HCT116 (cell line): Measurements from ENCODE around the gene SRGAP3. TPM values are rescaled to one million over a fixed set of nuclear protein-coding genes. Genes with fewer than 3 reads are reported as not detected.

Experiments used
- ATAC-seq: fragments of 200-7000 bp; cut with Tn5 transposase; 2 replicates; pipeline ENCODE4 v1.9.1; 2020; ENCODE audit warnings: mild to moderate bottlenecking, moderate library complexity
- BruUV-seq: library from RNA; stranded (reverse); fragments of 400-500 nt; replicated peaks from 2 replicates; lab custom pipeline; 2021; lab: Mats Ljungman, UMichigan
- CTCF ChIA-PET: fragments of 300-600 bp; sonication (Branson Sonifier 250); formaldehyde crosslinking; loops from one replicate; lab custom pipeline; 2021; ENCODE audit warnings: antibody characterized with exemption; lab: Charles Lee
- POLR2A ChIA-PET: fragments of 300-600, 350-600 bp; sonication (Branson Sonifier 250); formaldehyde crosslinking; loops from one replicate; lab custom pipeline; 2021; ENCODE audit warnings: antibody characterized with exemption; lab: Charles Lee
- RAD21 ChIA-PET, 2 experiments: fragments of 300-600 bp; sonication (Branson Sonifier 250); formaldehyde crosslinking; loops; one replicate each; lab custom pipeline; 2023; ENCODE audit warnings: low total read pairs in 2 of 2; ENCODE audit not compliant: uncharacterized antibody in 2 of 2, unreplicated experiment in 2 of 2, low non-redundant PET in 1 of 2; lab: Charles Lee
- DNase-seq: peaks from one replicate; pipeline ENCODE4 v3.0.0-alpha.2; 2010; ENCODE audit warnings: low read depth, low spot score
- H2AFZ ChIP-seq: fragments of 200-600 bp; shearing (Covaris generic), sonication (generic); 2 replicates; pipeline ENCODE4 v1.6.1; 2017; ENCODE audit warnings: low read depth, mixed run types, mixed read lengths, antibody characterized with exemption, low read length; ENCODE audit not compliant: poor library complexity, severe bottlenecking
- H3K27ac ChIP-seq: 2 replicates; pipeline ENCODE4 v1.5.1; 2012; ENCODE audit warnings: low read depth, low read length
- H3K27me3 ChIP-seq: fragments of 200-600 bp; sonication (generic); 2 replicates; pipeline ENCODE4 v1.6.1; 2016; ENCODE audit warnings: mixed run types, low read length, mixed read lengths; ENCODE audit not compliant: insufficient read depth
- H3K36me3 ChIP-seq, 2 experiments: fragments of 200-500 bp in 1 of 2; fragments of 200-600 bp in 1 of 2; sonication (Bioruptor generic) in 1 of 2; sonication (generic) in 1 of 2; 2 replicates each; pipeline versions ENCODE4 v1.5.1 to v1.6.1; 2014 to 2016; ENCODE audit warnings: low read length in 2 of 2, inconsistent platforms in 1 of 2, mixed read lengths in 1 of 2, mixed run types in 1 of 2; ENCODE audit not compliant: insufficient read depth in 2 of 2, control insufficient read depth in 1 of 2
- H3K4me1 ChIP-seq, 2 experiments: fragments of 200-600 bp in 1 of 2; sonication (generic) in 1 of 2; 2 replicates each; pipeline versions ENCODE4 v1.5.1 to v1.6.1; 2012 to 2017; ENCODE audit warnings: low read length in 2 of 2, inconsistent platforms in 1 of 2, mild to moderate bottlenecking in 1 of 2, mixed read lengths in 1 of 2, mixed run types in 1 of 2, moderate library complexity in 1 of 2; ENCODE audit not compliant: insufficient read depth in 2 of 2, control insufficient read depth in 1 of 2
- H3K4me2 ChIP-seq: fragments of 200-600 bp; sonication (generic); 2 replicates; pipeline ENCODE4 v1.6.1; 2017; ENCODE audit warnings: mixed run types, low read length, mixed read lengths
- H3K4me3 ChIP-seq, 2 experiments: fragments of 200-600 bp in 1 of 2; sonication (generic) in 1 of 2; replicated peaks in 1 of 2; 2 replicates each; pipeline ENCODE4 v1.5.1; 2011 to 2016; ENCODE audit warnings: low read length in 2 of 2, control low read depth in 1 of 2, low read depth in 1 of 2, mild to moderate bottlenecking in 1 of 2, mixed read lengths in 1 of 2, mixed run types in 1 of 2
- H3K79me2 ChIP-seq: fragments of 200-600 bp; sonication (generic); 2 replicates; pipeline ENCODE4 v1.6.1; 2017; ENCODE audit warnings: mild to moderate bottlenecking, mixed run types, low read length, moderate library complexity, mixed read lengths; ENCODE audit not compliant: insufficient read depth
- H3K9ac ChIP-seq: fragments of 200-600 bp; sonication (generic); 2 replicates; pipeline ENCODE4 v1.6.1; 2016; ENCODE audit warnings: low read length, mixed read lengths
- H3K9me2 ChIP-seq: fragments of 200-600 bp; sonication (generic), shearing (Covaris generic); 2 replicates; pipeline ENCODE4 v1.6.1; 2017; ENCODE audit warnings: mixed run types, mild to moderate bottlenecking, moderate library complexity; ENCODE audit not compliant: insufficient read depth
- H3K9me3 ChIP-seq, 2 experiments: fragments of 200-500 bp in 1 of 2; fragments of 200-600 bp in 1 of 2; sonication (Bioruptor generic) in 1 of 2; sonication (generic) in 1 of 2; 2 replicates each; pipeline ENCODE4 v1.6.1; 2014 to 2017; ENCODE audit warnings: low read length in 2 of 2, mixed read lengths in 2 of 2, inconsistent platforms in 1 of 2, low read depth in 1 of 2, mild to moderate bottlenecking in 1 of 2, mixed run types in 1 of 2, moderate library complexity in 1 of 2; ENCODE audit not compliant: control insufficient read depth in 1 of 2, insufficient read depth in 1 of 2
- H4K20me1 ChIP-seq: fragments of 200-600 bp; sonication (generic), shearing (Covaris generic); 2 replicates; pipeline ENCODE4 v1.6.1; 2017; ENCODE audit warnings: mixed run types, mild to moderate bottlenecking, moderate library complexity; ENCODE audit not compliant: insufficient read depth
- CEBPB ChIP-seq: IDR thresholded peaks from 2 replicates; pipeline ENCODE4 v1.6.1; 2012; ENCODE audit warnings: low read depth
- EGR1 ChIP-seq: IDR thresholded peaks from 2 replicates; pipeline ENCODE4 v1.6.1; 2012; ENCODE audit warnings: low read depth
- ELF1 ChIP-seq: IDR thresholded peaks from 2 replicates; pipeline ENCODE4 v1.6.1; 2012; ENCODE audit warnings: low read depth, borderline replicate concordance
- EZH2phosphoT487 ChIP-seq: fragments of 200-600 bp; IDR thresholded peaks from 2 replicates; pipeline ENCODE4 v1.6.1; 2018; ENCODE audit warnings: antibody characterized with exemption, borderline replicate concordance
- FOSL1 ChIP-seq: IDR thresholded peaks from 2 replicates; pipeline ENCODE4 v1.6.1; 2012; ENCODE audit warnings: low read depth
- JUND ChIP-seq: IDR thresholded peaks from 2 replicates; pipeline ENCODE4 v1.6.1; 2012
- POLR2AphosphoS5 ChIP-seq: IDR thresholded peaks from 2 replicates; pipeline ENCODE4 v1.6.1; 2011; ENCODE audit warnings: mild to moderate bottlenecking, low read depth, low read length, moderate library complexity
- RAD21 ChIP-seq: IDR thresholded peaks from 2 replicates; pipeline ENCODE4 v1.6.1; 2012; ENCODE audit warnings: low read depth, mild to moderate bottlenecking
- SIN3A ChIP-seq: IDR thresholded peaks from 2 replicates; pipeline ENCODE4 v1.6.1; 2012; ENCODE audit warnings: low read depth
- SP1 ChIP-seq: IDR thresholded peaks from 2 replicates; pipeline ENCODE4 v1.6.1; 2012; ENCODE audit warnings: low read depth
- SRF ChIP-seq: IDR thresholded peaks from 2 replicates; pipeline ENCODE4 v1.6.1; 2012; ENCODE audit warnings: low read depth
- YY1 ChIP-seq: IDR thresholded peaks from 2 replicates; pipeline ENCODE4 v1.6.1; 2011; ENCODE audit warnings: low read length, low read depth, moderate library complexity, mild to moderate bottlenecking; ENCODE audit not compliant: insufficient replicate concordance; ENCODE audit errors: extremely low read depth
- ZFX ChIP-seq: fragments of 450-650 bp; IDR thresholded peaks from 2 replicates; pipeline ENCODE4 v1.6.1; 2017
- ZNF274 ChIP-seq: fragments of 200-500 bp; sonication (Bioruptor generic); IDR thresholded peaks from 2 replicates; pipeline ENCODE4 v1.6.1; 2014; ENCODE audit warnings: mild to moderate bottlenecking, low read depth, low read length, inconsistent platforms
- intact Hi-C: fragments of 100-400 bp; cut with micrococcal nuclease; formaldehyde crosslinking; loops from 2 replicates; pipeline ENCODE4 v1.10.0; 2022
- total RNA-seq: library from RNA; stranded (reverse); gene quantifications from one replicate; pipeline ENCODE4 v1.2.1, GENCODE V29; 2021; ENCODE audit not compliant: unreplicated experiment
- TF ChIP-seq, protein P1 (sequence below): IDR thresholded peaks from 2 replicates; pipeline ENCODE4 v1.6.1; 2012; ENCODE audit warnings: low read depth
- TF ChIP-seq, protein P2 (sequence below): IDR thresholded peaks from 2 replicates; pipeline ENCODE4 v1.6.1; 2012
- TF ChIP-seq, protein P3 (sequence below): IDR thresholded peaks from 2 replicates; pipeline ENCODE4 v1.6.1; 2011; ENCODE audit warnings: mild to moderate bottlenecking, low read length, moderate library complexity; ENCODE audit not compliant: insufficient replicate concordance; ENCODE audit errors: extremely low read depth
- TF ChIP-seq, protein P4 (sequence below), 3 experiments: fragments of 200-600 bp in 1 of 3; sonication (generic) in 1 of 3; IDR thresholded peaks in 2 of 3; conservative IDR thresholded peaks in 1 of 3; 2 replicates each; pipeline ENCODE4 v1.5.1; 2012 to 2017; ENCODE audit warnings: low read depth in 2 of 3, low read length in 2 of 3, antibody characterized with exemption in 1 of 3, borderline replicate concordance in 1 of 3, control low read depth in 1 of 3, mild to moderate bottlenecking in 1 of 3, mixed read lengths in 1 of 3, mixed run types in 1 of 3, moderate library complexity in 1 of 3; ENCODE audit not compliant: insufficient read depth in 1 of 3
- TF ChIP-seq, protein P5 (sequence below): IDR thresholded peaks from 2 replicates; pipeline ENCODE4 v1.6.1; 2012

SRGAP3 gene
- total RNA-seq, 1 experiment from 2014 or later: 8.3 TPM

DNA sequence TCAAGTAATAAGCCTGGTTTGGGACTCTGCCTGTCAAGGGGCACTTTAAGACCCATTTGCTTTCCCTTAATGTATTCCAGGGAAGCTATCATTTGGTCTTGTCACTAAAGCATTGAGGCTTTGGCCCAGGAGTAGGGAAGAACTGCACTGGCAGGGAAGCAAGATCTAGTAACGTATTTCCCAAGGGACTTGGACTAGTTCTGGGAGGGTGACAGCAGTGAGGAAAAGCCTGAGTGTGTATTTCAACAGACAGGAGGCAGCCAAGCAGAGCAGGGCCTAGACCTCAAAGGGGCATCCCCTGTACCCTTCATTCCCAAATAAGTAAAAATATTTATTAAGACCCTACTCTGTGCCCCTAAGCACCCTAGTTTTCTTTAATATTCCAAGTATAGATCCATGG lies 92.8 kb downstream of the SRGAP3 start:
- Histone ChIP-seq H2AFZ (no peak overlapping the region), H4K20me1 (no peaks in the 10 kb centered on the region), H3K4me1 (peaks cover 0 to under 1% of the 10 kb centered on the region in 2 experiments; a peak in 1 of 4 replicates), H3K4me2 (no peak overlapping the region), H3K9me2 (no peaks in the 10 kb centered on the region), H3K36me3 (no peaks in the 10 kb centered on the region), H3K27me3 (no peaks in the 10 kb centered on the region), H3K27ac (no peak overlapping the region), H3K4me3 (no peak overlapping the region), H3K9me3 (no peaks in the 10 kb centered on the region), H3K79me2 (no peaks in the 10 kb centered on the region), H3K9ac (no peak overlapping the region)
- intact Hi-C loops: no loop called here
- ATAC-seq (no peak), DNase-seq (no peak)
- ChIA-PET RAD21 (no interaction called here), POLR2A (no interaction called here), CTCF (no interaction called here)
- no TSS peak for BruUV-seq
- TF ChIP-seq RAD21: no peak
- TF ChIP-seq SRF: no peak
- TF ChIP-seq ZNF274: no peak
- no peak for TF ChIP-seq SP1
- TF ChIP-seq, protein P1, sequence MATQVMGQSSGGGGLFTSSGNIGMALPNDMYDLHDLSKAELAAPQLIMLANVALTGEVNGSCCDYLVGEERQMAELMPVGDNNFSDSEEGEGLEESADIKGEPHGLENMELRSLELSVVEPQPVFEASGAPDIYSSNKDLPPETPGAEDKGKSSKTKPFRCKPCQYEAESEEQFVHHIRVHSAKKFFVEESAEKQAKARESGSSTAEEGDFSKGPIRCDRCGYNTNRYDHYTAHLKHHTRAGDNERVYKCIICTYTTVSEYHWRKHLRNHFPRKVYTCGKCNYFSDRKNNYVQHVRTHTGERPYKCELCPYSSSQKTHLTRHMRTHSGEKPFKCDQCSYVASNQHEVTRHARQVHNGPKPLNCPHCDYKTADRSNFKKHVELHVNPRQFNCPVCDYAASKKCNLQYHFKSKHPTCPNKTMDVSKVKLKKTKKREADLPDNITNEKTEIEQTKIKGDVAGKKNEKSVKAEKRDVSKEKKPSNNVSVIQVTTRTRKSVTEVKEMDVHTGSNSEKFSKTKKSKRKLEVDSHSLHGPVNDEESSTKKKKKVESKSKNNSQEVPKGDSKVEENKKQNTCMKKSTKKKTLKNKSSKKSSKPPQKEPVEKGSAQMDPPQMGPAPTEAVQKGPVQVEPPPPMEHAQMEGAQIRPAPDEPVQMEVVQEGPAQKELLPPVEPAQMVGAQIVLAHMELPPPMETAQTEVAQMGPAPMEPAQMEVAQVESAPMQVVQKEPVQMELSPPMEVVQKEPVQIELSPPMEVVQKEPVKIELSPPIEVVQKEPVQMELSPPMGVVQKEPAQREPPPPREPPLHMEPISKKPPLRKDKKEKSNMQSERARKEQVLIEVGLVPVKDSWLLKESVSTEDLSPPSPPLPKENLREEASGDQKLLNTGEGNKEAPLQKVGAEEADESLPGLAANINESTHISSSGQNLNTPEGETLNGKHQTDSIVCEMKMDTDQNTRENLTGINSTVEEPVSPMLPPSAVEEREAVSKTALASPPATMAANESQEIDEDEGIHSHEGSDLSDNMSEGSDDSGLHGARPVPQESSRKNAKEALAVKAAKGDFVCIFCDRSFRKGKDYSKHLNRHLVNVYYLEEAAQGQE: no peak
- TF ChIP-seq POLR2AphosphoS5: no peak
- no peak for TF ChIP-seq SIN3A
- TF ChIP-seq EGR1: no peak
- TF ChIP-seq, protein P2, sequence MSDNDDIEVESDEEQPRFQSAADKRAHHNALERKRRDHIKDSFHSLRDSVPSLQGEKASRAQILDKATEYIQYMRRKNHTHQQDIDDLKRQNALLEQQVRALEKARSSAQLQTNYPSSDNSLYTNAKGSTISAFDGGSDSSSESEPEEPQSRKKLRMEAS: no peak
- TF ChIP-seq, protein P3, sequence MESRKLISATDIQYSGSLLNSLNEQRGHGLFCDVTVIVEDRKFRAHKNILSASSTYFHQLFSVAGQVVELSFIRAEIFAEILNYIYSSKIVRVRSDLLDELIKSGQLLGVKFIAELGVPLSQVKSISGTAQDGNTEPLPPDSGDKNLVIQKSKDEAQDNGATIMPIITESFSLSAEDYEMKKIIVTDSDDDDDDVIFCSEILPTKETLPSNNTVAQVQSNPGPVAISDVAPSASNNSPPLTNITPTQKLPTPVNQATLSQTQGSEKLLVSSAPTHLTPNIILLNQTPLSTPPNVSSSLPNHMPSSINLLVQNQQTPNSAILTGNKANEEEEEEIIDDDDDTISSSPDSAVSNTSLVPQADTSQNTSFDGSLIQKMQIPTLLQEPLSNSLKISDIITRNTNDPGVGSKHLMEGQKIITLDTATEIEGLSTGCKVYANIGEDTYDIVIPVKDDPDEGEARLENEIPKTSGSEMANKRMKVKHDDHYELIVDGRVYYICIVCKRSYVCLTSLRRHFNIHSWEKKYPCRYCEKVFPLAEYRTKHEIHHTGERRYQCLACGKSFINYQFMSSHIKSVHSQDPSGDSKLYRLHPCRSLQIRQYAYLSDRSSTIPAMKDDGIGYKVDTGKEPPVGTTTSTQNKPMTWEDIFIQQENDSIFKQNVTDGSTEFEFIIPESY: no peak
- TF ChIP-seq, protein P4, sequence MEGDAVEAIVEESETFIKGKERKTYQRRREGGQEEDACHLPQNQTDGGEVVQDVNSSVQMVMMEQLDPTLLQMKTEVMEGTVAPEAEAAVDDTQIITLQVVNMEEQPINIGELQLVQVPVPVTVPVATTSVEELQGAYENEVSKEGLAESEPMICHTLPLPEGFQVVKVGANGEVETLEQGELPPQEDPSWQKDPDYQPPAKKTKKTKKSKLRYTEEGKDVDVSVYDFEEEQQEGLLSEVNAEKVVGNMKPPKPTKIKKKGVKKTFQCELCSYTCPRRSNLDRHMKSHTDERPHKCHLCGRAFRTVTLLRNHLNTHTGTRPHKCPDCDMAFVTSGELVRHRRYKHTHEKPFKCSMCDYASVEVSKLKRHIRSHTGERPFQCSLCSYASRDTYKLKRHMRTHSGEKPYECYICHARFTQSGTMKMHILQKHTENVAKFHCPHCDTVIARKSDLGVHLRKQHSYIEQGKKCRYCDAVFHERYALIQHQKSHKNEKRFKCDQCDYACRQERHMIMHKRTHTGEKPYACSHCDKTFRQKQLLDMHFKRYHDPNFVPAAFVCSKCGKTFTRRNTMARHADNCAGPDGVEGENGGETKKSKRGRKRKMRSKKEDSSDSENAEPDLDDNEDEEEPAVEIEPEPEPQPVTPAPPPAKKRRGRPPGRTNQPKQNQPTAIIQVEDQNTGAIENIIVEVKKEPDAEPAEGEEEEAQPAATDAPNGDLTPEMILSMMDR (IDR thresholded peaks at IDR 0.05 in 2 of 3, conservative IDR thresholded peaks at IDR 0.05 in 1 of 3; ENCODE audit: borderline replicate concordance in 1 of 3, insufficient read depth in 1 of 3, low read depth in 2 of 3, low read length in 2 of 3): no peak
- TF ChIP-seq ELF1: no peak
- TF ChIP-seq ZFX: no peak
- TF ChIP-seq YY1: no peak
- TF ChIP-seq, protein P5, sequence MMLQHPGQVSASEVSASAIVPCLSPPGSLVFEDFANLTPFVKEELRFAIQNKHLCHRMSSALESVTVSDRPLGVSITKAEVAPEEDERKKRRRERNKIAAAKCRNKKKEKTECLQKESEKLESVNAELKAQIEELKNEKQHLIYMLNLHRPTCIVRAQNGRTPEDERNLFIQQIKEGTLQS: no peak
- TF ChIP-seq CEBPB: no peak
- TF ChIP-seq FOSL1: no peak
- no peak for TF ChIP-seq EZH2phosphoT487
- TF ChIP-seq JUND: no peak
